ENCODE results near the gene MC4R.
"Not testable (repeated sequence)": the region's sequence is repeated elsewhere in the genome, so short reads cannot be mapped to it uniquely, and the experiment has no call there.

The MC4R gene

DNA sequence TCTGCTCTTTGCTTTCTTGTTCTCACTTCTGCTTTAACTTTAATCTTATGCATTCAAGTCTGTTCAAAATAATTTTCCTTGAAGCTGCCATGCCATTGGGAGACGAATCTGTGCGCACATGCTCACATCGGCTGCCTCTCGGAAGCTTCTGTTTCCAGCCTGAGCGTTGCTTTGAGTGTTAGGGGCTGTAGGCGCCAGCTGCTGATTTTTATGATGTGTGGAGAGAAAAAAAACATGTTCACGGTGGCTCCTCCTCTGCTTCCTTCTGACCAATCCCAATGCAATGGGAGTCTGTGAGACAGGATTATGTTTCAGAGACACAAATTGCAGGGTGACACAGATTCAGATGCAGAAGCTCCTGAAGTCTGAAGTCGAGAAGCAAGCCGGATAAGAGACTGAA is at the start of gene MC4R:
TSS of gene MC4R (minus strand) at position 180 of the 400 bp plus-strand sequence. CDS start 426 bp downstream, outside the sequence.
- DNase-seq, result peak; percentile 0

DNA sequence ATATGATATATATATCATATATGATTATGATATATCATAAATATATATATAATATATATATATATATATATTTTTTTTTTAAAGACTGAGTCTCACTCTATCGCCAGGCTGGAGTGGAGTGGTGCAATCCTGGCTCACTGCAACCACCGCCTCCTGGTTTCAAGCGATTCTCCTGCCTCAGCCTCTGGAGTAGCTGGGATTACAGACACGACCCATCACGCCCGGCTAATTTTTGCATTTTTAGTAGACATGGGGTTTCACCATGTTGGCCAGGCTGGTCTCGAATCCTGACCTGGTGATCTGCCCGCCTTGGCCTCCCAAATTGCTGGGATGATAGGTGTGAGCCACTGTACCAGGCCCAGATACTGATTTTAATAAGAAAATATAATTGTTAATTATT is 49.7 kb upstream of the MC4R start:
- not testable (repeated sequence) for DNase-seq

DNA sequence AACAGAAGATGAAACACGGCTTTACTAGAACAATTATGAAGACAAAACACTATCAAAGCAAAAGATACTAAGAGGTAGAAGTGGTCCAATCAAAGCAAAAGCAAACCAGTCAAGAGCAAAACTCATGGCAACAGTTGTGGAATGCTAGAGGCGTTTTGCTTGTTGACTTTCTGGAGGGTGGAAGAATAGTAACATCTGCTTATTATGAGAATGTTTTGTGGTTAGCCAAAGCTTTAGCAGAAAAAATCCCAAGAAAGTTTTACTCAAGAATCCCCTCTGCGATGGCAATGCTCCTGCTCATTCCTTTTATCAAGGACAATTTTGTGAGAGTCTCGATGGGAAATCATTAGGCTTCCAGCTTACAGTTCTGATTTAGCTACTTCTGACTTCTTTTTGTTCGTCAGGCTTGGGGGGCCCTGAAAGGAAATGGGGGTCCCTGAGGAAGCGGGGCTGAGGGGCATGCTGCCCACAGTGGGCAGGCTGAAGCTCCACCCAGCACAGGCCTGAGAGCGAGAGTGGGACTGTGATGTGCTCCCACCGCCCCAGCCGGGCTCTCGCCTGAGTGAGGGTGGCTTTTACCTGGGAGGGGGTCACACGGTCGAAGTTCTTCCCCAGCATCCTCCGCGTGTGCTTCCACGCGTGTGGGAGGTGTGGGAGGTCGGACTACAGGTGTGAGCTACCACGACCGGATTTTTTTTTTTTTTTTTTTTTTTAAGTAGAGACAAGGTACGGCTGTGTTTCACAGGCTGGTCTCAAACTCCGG is 49.0 kb upstream of the MC4R start:
- DNase-seq, result no peak

DNA sequence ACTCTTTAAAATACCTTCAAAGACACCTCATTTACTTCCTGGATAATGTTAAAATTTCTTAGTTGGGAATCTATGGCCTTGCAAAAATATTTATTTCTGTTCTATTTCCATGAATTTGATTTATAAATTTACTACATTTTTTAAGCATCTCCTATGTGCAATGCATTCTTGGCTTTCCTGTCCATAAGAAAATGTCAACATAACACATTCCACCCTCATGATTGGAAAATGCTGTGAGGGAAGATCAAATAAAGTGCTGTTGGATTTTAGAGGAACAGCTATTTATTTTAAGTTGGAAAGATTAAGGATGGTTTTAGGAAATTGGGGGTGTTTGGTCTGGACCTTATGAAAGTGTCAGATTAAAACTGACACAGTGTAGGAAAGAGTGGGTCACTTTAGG is 45.4 kb upstream of the MC4R start:
- DNase-seq, result no peak

DNA sequence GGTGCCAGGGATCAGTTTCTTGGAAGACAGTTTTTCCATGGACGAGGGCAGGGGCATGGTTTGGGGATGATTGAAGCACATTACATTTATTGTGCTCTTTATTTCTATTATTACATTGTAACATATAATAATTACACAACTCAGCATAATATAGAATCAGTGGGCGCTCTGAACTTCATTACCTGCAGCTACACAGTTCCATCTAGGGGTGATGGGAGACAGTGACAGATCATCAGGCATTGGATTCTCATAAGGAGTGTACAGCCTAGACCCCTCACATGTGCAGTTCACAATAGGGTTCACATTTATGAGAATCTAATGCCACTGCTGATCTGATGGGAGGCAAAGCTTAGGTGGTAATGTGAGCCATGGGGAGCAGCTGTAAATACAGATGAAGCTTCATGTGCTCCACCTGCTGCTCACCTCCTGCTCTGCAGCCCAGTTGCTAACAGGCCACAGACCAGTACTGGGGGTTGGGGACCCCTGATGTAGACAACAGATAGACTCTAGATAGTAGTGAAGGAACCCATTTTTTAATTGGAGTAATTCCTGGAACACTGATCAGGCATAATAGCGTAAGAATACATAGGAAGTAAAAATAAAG is 41.5 kb upstream of the MC4R start:
- no peak for DNase-seq

DNA sequence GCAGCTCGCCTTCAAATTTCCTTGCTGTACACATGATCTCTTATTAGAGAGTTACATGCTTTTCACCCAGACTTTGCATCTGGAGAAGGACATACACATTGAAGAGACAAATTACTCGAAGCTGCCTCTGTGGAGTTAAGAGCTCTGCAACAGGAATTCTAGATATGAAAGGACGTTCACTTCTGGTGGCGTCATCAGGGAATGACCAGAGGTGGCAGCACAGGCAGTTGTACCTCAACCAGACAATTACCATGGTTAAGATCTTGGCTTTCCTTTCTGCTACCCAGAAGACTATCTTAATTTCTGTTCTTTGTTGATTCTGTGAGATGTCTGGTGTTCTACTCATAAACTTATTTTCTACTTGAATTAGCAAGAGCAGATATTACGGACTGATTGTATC is 39.1 kb upstream of the MC4R start:
- DNase-seq, result no peak

DNA sequence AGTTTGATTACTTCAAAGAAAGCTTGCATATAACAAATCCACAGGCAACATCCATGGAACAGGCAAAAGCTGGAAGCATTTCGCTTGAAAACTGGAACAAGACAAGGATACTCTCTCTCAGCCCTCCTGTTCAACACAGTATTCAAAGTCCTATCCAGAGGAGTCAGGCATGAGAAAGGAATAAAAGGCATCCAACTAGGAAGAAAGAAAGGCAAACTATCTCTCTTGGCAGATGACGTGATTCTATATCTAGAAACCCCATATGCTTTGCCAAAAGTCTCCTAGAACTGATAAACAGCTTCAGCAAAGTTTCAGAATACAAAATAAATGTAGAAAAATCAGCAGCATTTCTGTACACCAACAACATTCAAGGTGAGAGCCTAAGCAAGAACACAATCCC is 34.1 kb upstream of the MC4R start:
- DNase-seq, result no peak

DNA sequence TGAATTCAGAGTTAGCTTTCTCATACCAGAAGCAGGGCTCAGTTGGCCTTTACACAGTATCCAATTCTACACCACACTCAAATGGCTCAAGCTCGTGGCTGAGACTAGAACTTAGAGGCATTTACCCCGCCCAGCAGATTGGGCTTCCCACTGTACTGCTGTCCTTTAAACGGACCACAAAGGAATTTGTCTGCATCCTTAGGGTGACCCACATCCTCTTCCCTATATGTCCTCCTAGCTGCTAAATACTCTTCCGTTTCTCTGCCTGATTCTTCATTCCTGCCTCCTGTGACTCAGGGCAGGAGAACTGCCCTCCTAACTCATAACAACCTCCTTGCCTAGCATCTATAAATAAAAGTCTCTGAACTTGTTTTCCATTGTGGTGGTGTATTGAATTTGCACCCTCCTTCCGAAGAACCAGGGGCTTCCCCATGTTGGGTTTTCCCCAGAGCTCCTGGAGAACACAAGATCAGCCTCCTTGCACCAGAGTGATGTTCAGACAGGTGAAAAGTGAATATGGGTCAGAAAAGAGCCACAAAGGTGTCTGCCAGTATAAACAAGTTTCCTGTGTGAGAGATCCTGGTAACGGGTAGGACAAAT is 32.0 kb upstream of the MC4R start:
- DNase-seq, result no peak

DNA sequence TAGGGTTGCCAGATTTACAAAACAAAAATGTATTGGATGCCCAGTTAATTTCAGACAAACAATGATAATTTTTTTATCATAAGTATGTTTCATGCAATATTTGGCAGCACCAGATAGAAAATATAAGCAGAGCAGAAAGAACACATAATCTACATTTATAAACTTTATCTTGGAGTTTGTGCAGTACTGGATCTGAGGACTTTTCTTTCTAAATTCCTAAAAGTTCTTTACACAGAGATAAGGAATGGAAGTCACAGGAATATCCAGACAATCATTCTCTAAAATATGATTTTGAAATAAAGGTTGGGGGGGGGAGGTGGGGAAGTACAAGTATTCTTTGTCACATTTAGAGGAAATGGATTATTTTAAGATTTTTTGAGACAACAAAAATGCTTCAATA is 28.8 kb upstream of the MC4R start:
- no peak for DNase-seq

DNA sequence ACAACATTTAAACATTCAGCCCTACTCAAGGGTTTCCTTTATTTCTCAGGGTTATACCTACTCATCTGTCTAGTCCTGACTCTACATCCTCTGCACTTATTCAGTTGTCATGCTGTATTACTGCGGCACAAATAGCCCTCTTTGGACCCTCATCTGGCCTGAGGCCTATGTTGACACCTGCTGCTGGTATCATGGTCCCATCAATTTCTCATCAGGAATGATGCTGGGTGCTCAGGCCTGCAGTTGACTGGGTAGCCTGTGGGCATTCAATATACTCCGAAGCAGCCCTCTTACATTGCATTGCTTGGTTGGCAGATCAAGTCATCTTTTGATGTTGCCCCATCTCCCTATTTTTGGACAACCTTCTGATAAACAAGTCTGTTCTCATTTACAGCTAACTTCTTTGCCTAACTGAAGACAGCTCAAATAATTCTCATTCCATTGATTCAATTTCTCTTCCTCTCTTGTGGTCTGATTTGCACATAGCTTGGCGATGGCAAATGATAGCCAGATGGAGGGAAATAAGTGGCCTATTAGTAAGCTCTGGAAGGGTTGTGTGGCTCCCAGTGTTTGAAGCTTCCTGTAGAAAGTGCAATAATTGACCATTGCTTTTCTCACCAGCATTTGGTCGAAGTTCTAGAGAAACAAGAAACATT is 19.1 kb upstream of the MC4R start:
- DNase-seq, result no peak

DNA sequence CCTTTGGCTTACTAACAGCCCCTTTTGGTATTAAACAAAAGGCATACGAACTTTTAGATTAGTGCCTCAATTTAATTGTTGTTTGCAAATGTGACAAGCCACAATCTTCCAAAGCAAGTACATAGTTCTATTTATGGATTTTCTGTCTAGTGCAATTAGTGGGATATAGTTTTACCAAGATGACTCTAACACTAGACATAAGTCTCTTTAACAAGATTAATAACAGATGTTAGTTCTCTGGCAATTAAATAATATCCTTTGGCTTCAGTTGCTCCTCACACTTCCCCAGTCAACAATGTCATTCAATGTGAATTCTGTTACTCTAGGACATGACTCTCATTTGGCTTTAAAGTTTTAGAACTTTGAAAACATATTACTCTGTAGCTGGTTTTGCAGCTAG is 16.7 kb upstream of the MC4R start:
- no peak for DNase-seq

DNA sequence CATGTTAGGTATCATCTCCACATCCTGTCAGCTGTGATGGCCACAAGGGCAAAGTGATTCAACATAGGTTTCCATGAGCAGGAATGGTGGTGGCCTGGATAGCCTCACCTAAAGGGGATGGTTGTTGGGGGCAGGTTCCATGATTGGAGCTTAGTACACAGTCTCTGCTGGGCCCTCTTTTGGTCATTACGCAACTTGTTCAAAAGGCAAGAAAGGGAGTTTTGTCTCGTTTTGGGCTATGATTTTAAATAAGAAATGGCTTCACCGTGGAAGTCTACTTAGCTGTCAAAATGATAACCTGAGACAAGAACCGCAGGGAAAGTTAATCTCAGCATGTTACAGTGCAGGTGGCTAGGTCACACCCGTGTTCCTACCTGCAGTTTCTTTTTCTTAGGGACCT is 13.1 kb upstream of the MC4R start:
- DNase-seq, result no peak

DNA sequence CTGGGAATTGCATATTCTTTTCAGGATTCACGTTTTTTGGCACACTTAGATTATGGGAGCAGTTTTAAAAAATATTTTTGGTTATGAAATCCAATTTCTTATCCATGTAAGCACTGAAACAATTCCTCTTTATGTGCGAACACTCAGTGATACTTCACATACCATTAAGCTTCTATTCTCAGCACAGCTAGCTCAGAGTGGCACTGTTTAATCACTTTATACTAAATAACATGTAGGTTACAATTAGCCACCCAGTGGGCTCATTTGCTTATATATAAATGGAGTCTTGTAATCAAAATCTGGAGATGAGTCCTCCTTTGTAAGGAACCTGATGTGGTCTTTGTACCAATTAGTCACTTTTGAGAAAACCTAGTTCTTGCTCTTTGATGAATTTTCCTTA is 11.3 kb upstream of the MC4R start:
- no peak for DNase-seq

DNA sequence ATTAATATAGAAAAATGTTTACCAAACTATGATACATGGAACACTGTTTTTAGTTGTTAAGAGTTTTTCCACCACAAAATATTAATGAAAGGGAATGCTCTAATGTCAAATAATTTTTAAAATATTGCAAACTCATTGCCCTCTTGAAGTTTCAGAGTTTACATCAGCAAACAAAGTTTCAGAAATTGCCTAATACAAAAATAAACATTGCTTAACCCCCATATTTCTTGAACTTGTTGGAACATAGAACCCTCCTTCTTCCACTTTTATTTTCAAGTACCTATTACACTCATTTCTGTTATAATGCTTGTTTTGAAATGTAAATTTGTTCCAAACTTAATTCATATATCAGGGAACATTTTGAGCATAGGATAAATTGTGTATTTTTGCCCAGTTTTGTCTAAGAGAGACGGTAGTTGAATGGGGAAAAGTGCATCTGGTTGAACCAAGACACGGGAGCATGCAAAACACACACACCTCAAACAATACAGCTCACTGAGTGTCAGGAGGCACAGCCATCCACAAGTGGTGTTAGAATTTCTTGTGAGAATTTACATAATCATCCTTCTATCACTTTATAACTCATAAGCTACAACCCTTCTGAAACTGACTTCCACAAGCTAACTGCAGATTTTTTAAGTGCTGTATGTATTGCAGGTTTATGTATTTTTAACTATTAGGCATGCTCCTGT is 5.3 kb upstream of the MC4R start:
- no peak for DNase-seq

DNA sequence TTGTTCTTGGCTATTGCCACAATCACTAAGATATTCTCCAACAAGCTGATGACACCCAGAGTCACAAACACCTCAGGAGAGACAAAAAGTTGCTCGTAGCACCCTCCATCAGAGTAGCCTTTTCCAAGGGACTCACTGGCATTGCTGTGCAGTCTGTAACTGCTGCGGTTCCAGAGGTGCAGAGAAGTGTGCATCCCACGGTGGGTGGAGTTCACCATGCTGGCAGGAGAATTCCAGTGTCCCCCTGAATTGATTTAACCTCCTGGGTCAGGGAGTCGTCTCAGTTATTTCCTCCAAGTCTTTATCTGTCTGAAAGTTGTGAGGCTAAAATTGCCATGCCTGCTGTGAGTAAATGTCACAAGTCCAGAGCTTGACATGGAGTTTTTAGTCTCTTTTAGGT is 443 bp downstream of the MC4R start:
- no peak for DNase-seq

DNA sequence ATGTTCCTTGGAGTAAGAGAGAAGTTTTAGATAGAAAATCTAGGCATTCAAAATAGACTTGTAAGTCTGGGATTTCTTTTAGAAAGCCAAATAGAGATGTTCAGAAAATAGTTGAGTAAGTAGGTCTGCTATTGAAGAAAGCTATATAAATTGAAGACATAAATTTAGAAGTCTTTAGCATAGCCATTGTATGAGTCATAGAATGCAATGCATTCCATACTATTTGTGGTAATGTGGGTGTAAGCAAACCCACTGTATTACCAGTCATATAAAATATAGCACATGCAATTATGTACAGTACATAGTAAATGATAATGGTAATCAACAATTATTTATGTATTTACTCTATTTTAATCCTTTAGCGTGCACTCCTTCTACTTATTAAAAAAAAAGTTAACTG is 14.1 kb downstream of the MC4R start:
- DNase-seq, result no peak

DNA sequence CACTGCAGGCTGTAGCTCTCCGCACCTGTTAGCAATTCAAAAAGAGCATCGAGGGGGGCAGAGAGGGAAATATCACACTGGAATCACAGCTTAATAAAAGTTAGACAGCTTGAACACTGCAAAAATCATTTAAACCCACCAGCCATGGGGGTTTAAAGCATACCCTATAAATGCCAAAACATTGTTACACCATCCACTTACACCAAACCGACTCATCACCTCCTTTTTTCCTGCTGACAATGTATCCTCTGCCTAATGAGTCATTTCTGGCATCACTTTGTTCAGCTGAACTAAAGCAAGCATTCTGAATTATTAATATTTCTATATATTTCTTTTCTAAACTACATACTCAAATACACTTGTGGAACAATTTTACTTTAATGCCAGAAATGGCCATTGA is 21.6 kb downstream of the MC4R start:
- no peak for DNase-seq

DNA sequence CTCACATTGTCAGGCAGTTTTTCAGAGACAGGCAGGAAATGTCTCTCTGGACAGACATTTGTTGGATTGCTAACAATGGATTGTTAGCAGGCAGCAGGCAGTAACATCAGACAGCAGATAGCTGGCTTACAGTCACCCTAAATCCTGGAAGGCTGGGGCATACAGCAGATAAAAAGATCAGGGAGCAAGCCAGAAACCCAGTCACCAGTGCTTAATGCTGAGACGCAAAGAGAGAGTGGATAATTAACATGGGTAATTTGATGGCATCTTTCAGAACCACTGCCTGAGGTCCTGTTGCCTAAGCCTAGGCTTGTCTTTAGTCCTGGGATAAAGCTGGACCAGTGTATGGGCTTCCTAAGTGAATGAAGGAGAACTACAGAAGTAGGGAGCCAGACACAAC is 22.4 kb downstream of the MC4R start:
- no peak for DNase-seq

DNA sequence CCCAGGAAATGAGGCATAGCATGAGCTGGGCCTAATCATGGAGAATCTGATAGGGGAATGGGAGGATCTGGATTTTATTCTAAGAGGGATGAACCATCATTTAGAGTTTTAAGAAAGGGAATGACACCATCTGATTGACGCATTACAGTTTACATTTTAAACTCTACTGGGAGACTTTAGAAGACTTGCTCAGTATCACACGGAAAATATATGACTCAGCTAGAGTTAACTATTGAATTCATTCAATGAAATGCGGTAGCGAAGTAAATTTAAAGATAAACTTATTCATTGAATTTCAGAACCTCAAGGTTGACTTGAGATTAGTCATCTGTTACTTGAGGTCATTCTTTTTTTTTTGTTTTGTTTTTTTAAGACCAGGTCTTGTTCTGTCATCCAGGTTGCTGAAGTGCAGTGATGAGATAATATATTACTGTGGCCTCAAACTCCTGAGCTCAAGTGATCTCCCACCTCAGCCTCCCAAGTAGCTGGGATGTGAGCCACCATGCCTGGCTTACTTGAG is 25.0 kb downstream of the MC4R start:
- no peak for DNase-seq

DNA sequence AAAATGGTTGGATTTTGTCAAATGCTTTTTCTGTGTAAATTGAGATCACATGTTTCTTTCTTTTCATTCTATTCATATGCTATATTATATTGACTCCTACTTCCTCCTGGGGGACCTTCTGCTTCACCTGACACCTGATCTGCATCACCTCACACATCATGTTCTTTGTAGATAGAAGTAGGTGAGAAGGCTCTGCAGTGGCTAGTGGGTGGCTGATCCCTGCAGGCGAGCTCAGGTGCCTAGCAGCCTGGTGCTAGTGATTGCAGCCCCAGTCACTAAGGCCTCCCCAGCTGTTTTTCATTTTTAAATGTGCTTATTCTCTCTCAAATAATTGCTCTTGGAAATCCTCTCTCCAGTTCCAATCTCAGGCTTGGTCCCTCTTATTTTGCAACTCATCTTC is 33.6 kb downstream of the MC4R start:
- DNase-seq, result no peak

DNA sequence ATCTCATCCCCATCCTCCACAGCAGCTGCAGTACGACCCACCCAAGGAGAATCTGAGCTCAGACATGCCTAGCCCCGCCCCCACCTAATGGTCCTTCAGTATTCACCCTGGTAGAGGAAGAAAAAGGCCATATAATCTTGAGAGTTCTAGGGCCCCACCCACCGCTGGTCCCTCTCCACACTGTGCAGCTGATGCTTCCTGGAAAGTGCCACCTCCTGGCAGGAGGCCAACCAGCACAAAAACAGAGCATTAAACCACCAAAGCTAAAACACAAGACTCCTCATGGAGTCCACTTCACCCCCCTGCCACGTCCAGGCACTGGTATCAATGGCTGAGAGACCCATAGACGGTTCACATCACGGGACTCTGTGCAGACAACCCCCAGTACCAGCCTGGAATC is 40.7 kb downstream of the MC4R start:
- no peak for DNase-seq

DNA sequence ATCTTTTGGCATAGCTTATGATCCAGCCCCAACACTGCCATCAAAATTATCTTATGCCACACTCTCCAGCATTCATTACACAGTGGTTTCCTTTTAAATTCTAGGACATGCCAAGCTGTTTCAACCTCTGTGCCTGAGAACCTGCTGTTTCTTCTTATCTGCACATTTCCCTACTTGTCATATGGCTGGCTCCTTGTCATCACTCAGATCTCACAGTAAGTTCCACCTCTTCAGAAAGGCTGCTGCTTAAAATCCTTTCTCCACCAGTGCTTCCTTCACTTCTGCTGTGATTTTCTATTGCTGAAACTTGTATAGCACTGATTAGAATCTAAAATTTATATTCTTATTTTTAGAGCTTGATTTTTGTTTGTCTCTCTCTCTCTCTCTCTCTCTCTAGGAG is 43.4 kb downstream of the MC4R start:
- no peak for DNase-seq

DNA sequence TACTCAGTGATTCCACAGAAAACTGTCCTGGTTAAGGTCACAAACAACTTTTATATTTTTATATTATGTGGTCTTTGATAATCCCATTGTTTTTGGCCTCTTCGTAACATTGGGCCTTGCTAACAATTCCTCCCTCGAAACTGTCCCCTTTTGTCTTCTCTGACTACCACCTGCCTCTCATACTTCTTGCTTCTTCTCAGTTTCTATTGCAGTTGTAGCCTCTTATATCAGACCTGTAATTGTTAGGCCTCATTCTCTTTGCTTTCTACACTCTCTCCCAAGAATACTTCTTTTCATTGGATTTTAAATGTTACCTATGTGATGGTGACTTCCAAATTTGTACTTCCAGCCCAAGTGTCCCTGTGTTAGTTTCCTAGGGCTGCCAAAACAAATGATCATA is 44.7 kb downstream of the MC4R start:
- DNase-seq, result no peak

Data from GOT3 (cell line).